IMR-90 (cell line): Measurements from ENCODE around the gene ATP8B4. TPM values are rescaled to one million over a fixed set of nuclear protein-coding genes. Genes with fewer than 3 reads are reported as not detected.
A peak's percentile ranks its signal among the peaks of the same experiment; 100 is the strongest.

ENCODE experiments used
- ATAC-seq: fragments of 200-7000 bp; cut with Tn5 transposase; 2 replicates; pipeline ENCODE4 v1.9.1; 2020; ENCODE audit warnings: low read depth, mild to moderate bottlenecking, moderate library complexity
- BruUV-seq: library from RNA; stranded (reverse); fragments of 400-500 nt; replicated peaks from 2 replicates; lab custom pipeline; 2021; lab: Mats Ljungman, UMichigan
- CTCF ChIA-PET: fragments of 300-600 bp; formaldehyde crosslinking; extraction: SDS; loops from one replicate; lab custom pipeline; 2021; ENCODE audit warnings: antibody characterized with exemption; lab: Yijun Ruan, JAX
- POLR2A ChIA-PET: fragments of 300-600 bp; sonication (Branson Sonifier 250); formaldehyde crosslinking; loops from one replicate; lab custom pipeline; 2022; ENCODE audit warnings: antibody characterized with exemption; ENCODE audit not compliant: unreplicated experiment; lab: Charles Lee
- DNase-seq: peaks from one replicate; pipeline ENCODE4 v3.0.0; 2013
- H2AFZ ChIP-seq: replicated peaks from 2 replicates; pipeline ENCODE3; 2013; ENCODE audit warnings: low read length, mild to moderate bottlenecking; ENCODE audit not compliant: poor library complexity
- H2AK5ac ChIP-seq: 2 replicates; pipeline ENCODE4 v1.6.1; 2013; ENCODE audit warnings: low read depth, low read length, inconsistent platforms
- H2AK9ac ChIP-seq: replicated peaks from 2 replicates; pipeline ENCODE3; 2013; ENCODE audit warnings: mild to moderate bottlenecking, low read depth, low read length, moderate library complexity; ENCODE audit not compliant: poor library complexity
- H2BK120ac ChIP-seq: 2 replicates; pipeline ENCODE4 v1.6.1; 2013; ENCODE audit warnings: low read depth, low read length, inconsistent platforms
- H2BK15ac ChIP-seq: 3 replicates; pipeline ENCODE4 v1.6.1; 2013; ENCODE audit warnings: low read depth, low read length, inconsistent platforms
- H2BK20ac ChIP-seq: 2 replicates; pipeline ENCODE4 v1.6.1; 2013; ENCODE audit warnings: low read depth, mild to moderate bottlenecking, inconsistent platforms, low read length, moderate library complexity
- H2BK5ac ChIP-seq: 2 replicates; pipeline ENCODE4 v1.6.1; 2013; ENCODE audit warnings: mild to moderate bottlenecking, low read depth, low read length, inconsistent platforms; ENCODE audit not compliant: poor library complexity, severe bottlenecking
- H3K14ac ChIP-seq: replicated peaks from 2 replicates; pipeline ENCODE4 v1.6.1; 2013; ENCODE audit warnings: low read depth, low read length, inconsistent platforms
- H3K18ac ChIP-seq: 2 replicates; pipeline ENCODE4 v1.6.1; 2013; ENCODE audit warnings: low read depth, low read length, control low read depth
- H3K23ac ChIP-seq: 2 replicates; pipeline ENCODE4 v1.6.1; 2013; ENCODE audit warnings: low read depth, low read length, inconsistent platforms
- H3K27ac ChIP-seq: 2 replicates; pipeline ENCODE4 v1.5.1; 2013; ENCODE audit warnings: mild to moderate bottlenecking, control low read depth, low read length; ENCODE audit not compliant: insufficient read depth
- H3K27me3 ChIP-seq: 2 replicates; pipeline ENCODE4 v1.6.1; 2013; ENCODE audit warnings: low read length; ENCODE audit not compliant: control insufficient read depth, insufficient read depth
- H3K36me3 ChIP-seq: 2 replicates; pipeline ENCODE4 v1.6.1; 2013; ENCODE audit warnings: low read length, mixed read lengths; ENCODE audit not compliant: control insufficient read depth, insufficient read depth
- H3K4ac ChIP-seq: 2 replicates; pipeline ENCODE4 v1.6.1; 2013; ENCODE audit warnings: low read depth, low read length, inconsistent platforms
- H3K4me1 ChIP-seq: 2 replicates; pipeline ENCODE4 v1.6.1; 2013; ENCODE audit warnings: low read length, mixed read lengths; ENCODE audit not compliant: control insufficient read depth, insufficient read depth
- H3K4me2 ChIP-seq: 2 replicates; pipeline ENCODE4 v1.6.1; 2013; ENCODE audit warnings: low read depth, mild to moderate bottlenecking, control low read depth, low read length, moderate library complexity
- H3K4me3 ChIP-seq: 2 replicates; pipeline ENCODE4 v1.5.1; 2013; ENCODE audit warnings: low read depth, mild to moderate bottlenecking, control low read depth, low read length, moderate library complexity; ENCODE audit not compliant: insufficient read depth
- H3K56ac ChIP-seq: 2 replicates; pipeline ENCODE4 v1.6.1; 2013; ENCODE audit warnings: low read length, inconsistent platforms; ENCODE audit not compliant: insufficient read depth; ENCODE audit errors: extremely low read depth
- H3K79me1 ChIP-seq, 2 experiments: 2 replicates each; pipeline ENCODE4 v1.6.1; 2013; ENCODE audit warnings: low read length in 2 of 2, inconsistent platforms in 1 of 2, low read depth in 1 of 2
- H3K9ac ChIP-seq: 2 replicates; pipeline ENCODE4 v1.6.1; 2013; ENCODE audit warnings: low read depth, low read length, control low read depth
- H3K9me1 ChIP-seq: 2 replicates; pipeline ENCODE4 v1.6.1; 2013; ENCODE audit warnings: low read length, inconsistent platforms; ENCODE audit not compliant: insufficient read depth
- H3K9me3 ChIP-seq: 2 replicates; pipeline ENCODE4 v1.6.1; 2013; ENCODE audit warnings: low read length; ENCODE audit not compliant: control insufficient read depth, insufficient read depth
- H4K20me1 ChIP-seq: 2 replicates; pipeline ENCODE4 v1.6.1; 2013; ENCODE audit warnings: low read length, inconsistent platforms; ENCODE audit not compliant: insufficient read depth
- H4K5ac ChIP-seq: 2 replicates; pipeline ENCODE4 v1.6.1; 2013; ENCODE audit warnings: mild to moderate bottlenecking, low read depth, low read length, control low read depth
- H4K8ac ChIP-seq, 2 experiments: 2 replicates each; pipeline ENCODE4 v1.6.1; 2013; ENCODE audit warnings: low read depth in 2 of 2, low read length in 2 of 2, control low read depth in 1 of 2, inconsistent platforms in 1 of 2
- H4K91ac ChIP-seq: 2 replicates; pipeline ENCODE4 v1.6.1; 2013; ENCODE audit warnings: low read depth, low read length, inconsistent platforms; ENCODE audit not compliant: insufficient read depth
- BHLHE40 ChIP-seq: fragments of 150-350 bp; IDR thresholded peaks from 2 replicates; pipeline ENCODE4 v1.6.1; 2016; ENCODE audit warnings: mild to moderate bottlenecking, low read depth, low read length
- CEBPB ChIP-seq: IDR thresholded peaks from 2 replicates; pipeline ENCODE4 v1.6.1; 2012; ENCODE audit warnings: low read depth, low read length, improper control_type of control experiment
- CHD1 ChIP-seq: IDR thresholded peaks from 2 replicates; pipeline ENCODE4 v1.6.1; 2012; ENCODE audit warnings: low read depth, low read length, improper control_type of control experiment
- CTCF ChIP-seq: conservative IDR thresholded peaks from 2 replicates; pipeline ENCODE4 v1.5.1; 2012; ENCODE audit warnings: mild to moderate bottlenecking, low read depth, low read length, improper control_type of control experiment
- ELK1 ChIP-seq: fragments of 150-350 bp; IDR thresholded peaks from 2 replicates; pipeline ENCODE4 v1.6.1; 2016; ENCODE audit warnings: low read depth, mild to moderate bottlenecking, low read length, moderate library complexity, borderline replicate concordance
- FOS ChIP-seq: fragments of 150-350 bp; IDR thresholded peaks from 2 replicates; pipeline ENCODE4 v1.6.1; 2016; ENCODE audit warnings: low read depth, low read length
- MAFK ChIP-seq: IDR thresholded peaks from 2 replicates; pipeline ENCODE4 v1.6.1; 2012; ENCODE audit warnings: low read depth, low read length, improper control_type of control experiment
- MAZ ChIP-seq: IDR thresholded peaks from 2 replicates; pipeline ENCODE4 v1.6.1; 2012; ENCODE audit warnings: low read depth, mild to moderate bottlenecking, low read length, improper control_type of control experiment, moderate library complexity, borderline replicate concordance
- MXI1 ChIP-seq: IDR thresholded peaks from 2 replicates; pipeline ENCODE4 v1.6.1; 2012; ENCODE audit warnings: low read depth, mild to moderate bottlenecking, low read length, moderate library complexity, borderline replicate concordance
- NFE2L2 ChIP-seq: fragments of 150-350 bp; IDR thresholded peaks from 2 replicates; pipeline ENCODE4 v1.6.1; 2016; ENCODE audit warnings: low read depth, mild to moderate bottlenecking, low read length
- POLR2A ChIP-seq: IDR thresholded peaks from 2 replicates; pipeline ENCODE4 v1.6.1; 2012; ENCODE audit warnings: mild to moderate bottlenecking, low read depth, low read length
- RAD21 ChIP-seq: IDR thresholded peaks from 2 replicates; pipeline ENCODE4 v1.6.1; 2012; ENCODE audit warnings: low read length, improper control_type of control experiment
- RFX5 ChIP-seq: IDR thresholded peaks from 2 replicates; pipeline ENCODE4 v1.8.0; 2012; ENCODE audit warnings: low read depth, mild to moderate bottlenecking, low read length, moderate library complexity
- USF2 ChIP-seq: fragments of 150-350 bp; IDR thresholded peaks from 2 replicates; pipeline ENCODE4 v1.6.1; 2017; ENCODE audit warnings: mild to moderate bottlenecking, antibody characterized with exemption, low read length, low read depth
- dilution Hi-C: fragments of 300-500 bp; cut with HindIII; formaldehyde crosslinking; loops from one replicate; pipeline ENCODE4 v1.14.3; 2018; ENCODE audit warnings: low sequenced_read_pairs; ENCODE audit not compliant: unreplicated experiment
- in situ Hi-C: fragments of 300-500 bp; cut with MboI; formaldehyde crosslinking; loops from 3 replicates; pipeline ENCODE4 v1.14.3; 2019; ENCODE audit warnings: low sequenced_read_pairs, inconsistent platforms, mixed read lengths
- intact Hi-C: fragments of 100-400 bp; cut with micrococcal nuclease; formaldehyde crosslinking; loops from 2 replicates; pipeline ENCODE4 v1.10.0; 2022
- polyA plus RNA-seq, 3 experiments: library from polyadenylated mRNA; depleted of rRNA; stranded (reverse); fragments of >200 nt; gene quantifications; 2 replicates each; pipeline ENCODE4 v1.2.3, GENCODE V29; 2012; ENCODE audit warnings: low replicate concordance in 1 of 3
- total RNA-seq: library from RNA; depleted of rRNA; stranded (reverse); fragments of >200 nt; gene quantifications from 2 replicates; pipeline ENCODE4 v1.2.3, GENCODE V29; 2012

The ATP8B4 gene
- total and polyA plus RNA-seq, 2 of the 4 experiments (the other 2 are of a cell fraction): 0.12 to 0.54 TPM

GRCh38 chr15:49964061-49964460 lies 155.0 kb downstream of the ATP8B4 start:
- Histone ChIP-seq H3K23ac (no peak overlapping the region), H3K36me3 (no peaks in the 10 kb centered on the region), H3K79me1 (no peaks in the 10 kb centered on the region), H2BK5ac (no peak overlapping the region), H4K91ac (no peak overlapping the region), H3K4me3 (no peak overlapping the region), H3K27me3 (no peaks in the 10 kb centered on the region), H2BK20ac (no peak overlapping the region), H4K8ac (no peak overlapping the region), H3K18ac (no peak overlapping the region), H3K4me2 (no peak overlapping the region), H3K9me1 (no peaks in the 10 kb centered on the region), H3K9me3 (peaks cover 5% of the 10 kb centered on the region), H2AK5ac (no peak overlapping the region), H3K27ac (no peak overlapping the region), H3K9ac (no peak overlapping the region), H2BK15ac (no peak overlapping the region), H3K4me1 (no peaks in the 10 kb centered on the region), H2AFZ (no peak overlapping the region), H2AK9ac (no peak overlapping the region), H4K20me1 (no peaks in the 10 kb centered on the region), H3K56ac (no peak overlapping the region), H2BK120ac (no peak overlapping the region), H3K14ac (no peak overlapping the region), H3K4ac (no peak overlapping the region), H4K5ac (no peak overlapping the region)
- dilution Hi-C loops (no loop called here), intact Hi-C loops (no loop called here), in situ Hi-C loops (no loop called here)
- ATAC-seq: peak; percentile 11; the same call in 1 of the 2 replicates
- no TSS peak for BruUV-seq
- CTCF ChIA-PET: no interaction called here
- POLR2A ChIA-PET: no interaction called here
- TF ChIP-seq MXI1: no peak
- no peak for TF ChIP-seq CEBPB
- no peak for TF ChIP-seq FOS
- no peak for TF ChIP-seq USF2
- no peak for TF ChIP-seq BHLHE40
- no peak for TF ChIP-seq RFX5
- no peak for TF ChIP-seq POLR2A
- no peak for TF ChIP-seq MAFK
- TF ChIP-seq RAD21: no peak
- no peak for TF ChIP-seq MAZ
- no peak for TF ChIP-seq CTCF
- TF ChIP-seq CHD1: no peak
- no peak for TF ChIP-seq NFE2L2
- no peak for TF ChIP-seq ELK1
- DNase-seq: no peak
